GM21825 (cell line): Measurements from ENCODE around the gene SMARCB1.

Experiments used
- ATAC-seq: cut with Tn5 transposase; IDR thresholded peaks from one replicate; pipeline ENCODE4 v1.9.1; 2021; ENCODE audit warnings: mild to moderate bottlenecking, moderate library complexity; ENCODE audit not compliant: unreplicated experiment

Gene SMARCB1

DNA sequence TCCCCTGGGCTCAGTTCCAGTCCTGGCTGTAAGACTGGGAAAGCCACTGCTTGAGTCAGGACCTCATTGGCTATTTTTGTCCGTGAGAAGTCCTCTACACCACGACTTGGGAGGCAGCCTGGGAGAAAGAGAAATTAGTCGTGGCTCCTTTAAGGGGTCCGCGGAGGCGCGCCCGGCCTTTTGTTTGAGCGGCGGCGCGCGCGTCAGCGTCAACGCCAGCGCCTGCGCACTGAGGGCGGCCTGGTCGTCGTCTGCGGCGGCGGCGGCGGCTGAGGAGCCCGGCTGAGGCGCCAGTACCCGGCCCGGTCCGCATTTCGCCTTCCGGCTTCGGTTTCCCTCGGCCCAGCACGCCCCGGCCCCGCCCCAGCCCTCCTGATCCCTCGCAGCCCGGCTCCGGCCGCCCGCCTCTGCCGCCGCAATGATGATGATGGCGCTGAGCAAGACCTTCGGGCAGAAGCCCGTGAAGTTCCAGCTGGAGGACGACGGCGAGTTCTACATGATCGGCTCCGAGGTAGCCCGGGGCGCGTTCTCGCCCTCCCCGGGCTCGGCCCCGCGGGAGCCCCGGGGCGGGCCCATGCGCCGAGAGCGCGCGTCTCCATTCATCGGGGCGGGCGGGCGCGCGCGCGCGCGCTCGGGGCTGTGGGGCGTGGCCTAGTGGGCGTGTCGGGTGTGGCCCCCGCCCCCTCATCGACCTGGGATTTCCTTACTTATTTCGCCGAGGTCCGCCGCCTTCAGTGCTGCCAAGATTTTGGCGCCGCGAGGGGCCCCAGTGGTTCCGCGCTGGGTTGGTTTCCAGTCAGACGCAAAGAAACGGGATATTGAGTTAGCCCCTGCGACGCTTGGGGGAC is at the start of gene SMARCB1:
SMARCB1 (plus strand) TSS at position 215 of the 848 bp plus-strand sequence; CDS start at position 419, 204 bp downstream.
- ATAC-seq, result peak; percentile 65

DNA sequence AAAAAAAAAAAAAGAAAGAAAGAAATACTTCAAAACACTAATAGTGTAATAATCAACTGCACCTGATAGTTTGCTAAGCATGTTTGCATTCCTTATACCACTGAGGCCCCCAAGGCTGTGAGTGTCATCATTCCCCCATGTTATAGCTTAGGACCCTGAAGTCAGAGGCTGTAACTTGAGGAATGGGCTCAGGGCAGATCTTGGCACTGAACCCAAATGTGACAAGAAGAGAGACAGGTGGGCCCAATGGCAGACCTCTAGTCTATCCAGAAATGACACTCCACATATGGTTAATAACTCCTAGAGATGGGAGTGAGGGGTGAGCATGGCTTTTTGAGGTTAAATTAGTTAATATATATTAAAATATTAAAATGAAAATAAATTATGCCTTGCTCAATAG is 49.1 kb upstream of the SMARCB1 start:
- no peak for ATAC-seq

DNA sequence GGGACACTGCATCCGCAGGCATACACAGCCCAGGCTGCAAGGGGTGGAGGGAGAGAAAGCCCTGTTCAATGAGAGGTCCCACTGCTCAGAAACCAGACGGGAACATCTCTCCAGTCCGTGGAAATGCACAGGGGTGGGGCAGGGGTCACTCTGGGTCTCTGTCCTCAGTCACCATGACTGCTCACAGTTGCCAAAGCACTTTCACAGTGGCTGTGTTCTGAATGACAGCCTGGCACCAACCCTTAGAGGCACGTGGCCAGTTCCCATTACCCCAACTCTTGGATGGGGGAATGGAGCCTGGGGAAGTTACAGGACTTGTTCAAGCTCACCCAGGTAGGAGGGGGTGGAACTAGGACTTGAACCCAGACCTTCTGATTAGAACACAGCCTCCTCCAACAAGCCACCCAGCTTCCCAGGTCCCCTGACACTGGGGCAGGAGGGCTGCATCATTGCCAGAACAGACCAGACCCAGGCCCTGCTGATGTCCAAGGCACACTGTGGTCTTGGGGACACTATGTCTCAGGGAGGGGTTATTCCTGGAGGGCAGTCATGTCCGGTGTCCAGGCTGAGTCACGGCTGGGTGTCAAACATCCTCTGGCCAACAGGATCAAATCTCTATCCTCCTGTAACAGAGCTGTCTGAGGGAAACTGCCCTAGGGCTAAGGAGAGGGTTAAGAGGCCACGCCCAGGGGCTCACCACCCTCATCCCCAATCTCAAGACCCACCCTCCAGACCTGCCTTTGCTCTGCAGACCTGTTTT is 44.1 kb upstream of the SMARCB1 start:
- no peak for ATAC-seq

DNA sequence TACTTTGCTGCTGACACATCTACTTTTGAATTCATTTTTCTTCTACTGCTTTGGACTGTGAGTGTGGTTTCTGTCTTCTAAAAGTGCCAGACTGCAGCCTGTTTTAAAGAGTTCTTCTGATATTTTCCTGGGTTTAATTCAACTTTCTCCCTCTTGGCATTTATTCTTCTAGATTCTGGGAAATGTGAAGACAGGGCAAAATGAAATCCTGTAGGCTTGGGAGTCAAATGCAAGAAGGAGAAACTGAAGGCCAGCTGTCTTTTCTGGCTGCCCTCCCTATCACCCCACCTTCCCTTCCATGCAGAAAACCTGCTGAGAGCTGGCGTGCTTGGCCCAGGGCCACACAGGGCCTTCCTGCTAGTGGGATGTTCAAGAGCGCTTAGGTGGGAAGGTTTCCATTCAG is 43.5 kb upstream of the SMARCB1 start:
- ATAC-seq, result no peak

DNA sequence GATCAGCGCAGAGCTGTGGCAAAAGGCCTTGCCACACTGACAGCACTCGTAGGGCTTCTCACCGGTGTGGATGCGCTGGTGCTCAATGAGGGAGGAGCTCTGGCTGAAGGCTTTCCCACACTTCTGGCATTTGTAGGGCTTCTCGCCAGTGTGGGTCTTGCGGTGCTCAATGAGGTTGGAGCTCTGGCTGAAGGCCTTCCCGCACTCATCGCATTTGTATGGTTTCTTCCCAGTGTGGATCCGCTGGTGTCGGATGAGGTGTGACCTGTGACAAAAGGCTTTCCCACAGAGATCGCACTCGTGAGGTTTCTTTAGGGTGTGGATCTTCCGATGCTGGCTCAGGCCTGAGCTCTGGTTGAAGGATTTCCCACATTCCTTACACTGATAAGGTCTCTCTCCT is 42.8 kb upstream of the SMARCB1 start:
- ATAC-seq, result no peak

DNA sequence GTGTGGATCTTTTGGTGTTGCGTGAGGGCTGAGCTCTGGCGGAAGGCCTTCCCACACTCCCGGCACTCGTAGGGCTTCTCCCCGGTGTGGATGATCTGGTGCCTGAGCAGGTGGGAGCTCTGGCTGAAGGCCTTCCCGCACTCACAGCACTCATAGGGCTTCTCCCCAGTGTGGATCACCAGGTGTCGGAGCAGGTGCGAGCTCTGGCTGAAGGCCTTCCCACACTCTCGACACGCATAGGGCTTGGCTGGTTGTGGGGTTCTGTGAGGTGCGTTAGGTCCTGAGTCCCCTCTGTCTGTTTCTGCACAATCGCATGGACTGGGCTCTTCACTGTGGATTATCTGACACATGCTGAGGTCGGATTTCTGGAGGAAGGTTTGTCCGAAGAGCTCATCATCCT is 42.3 kb upstream of the SMARCB1 start:
- no peak for ATAC-seq

DNA sequence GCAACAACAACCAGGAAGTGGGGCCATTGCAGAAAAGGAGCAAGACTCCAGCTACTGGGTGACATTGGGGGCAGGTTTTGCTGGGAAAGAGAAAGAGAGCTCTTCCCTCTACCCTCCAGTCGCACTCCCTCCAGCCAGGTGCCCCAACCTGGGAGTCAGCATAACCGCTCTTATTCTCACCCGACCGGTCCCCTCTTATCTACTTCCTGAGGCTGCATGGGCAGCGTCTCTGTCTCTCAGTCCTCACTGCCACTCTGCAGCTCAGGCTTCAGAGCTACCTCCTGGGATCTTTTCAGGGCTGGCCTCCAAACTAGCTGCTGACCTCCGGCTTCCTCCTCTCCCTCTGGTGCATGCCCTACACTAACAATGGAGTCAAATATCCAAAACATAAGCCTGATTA is 41.0 kb upstream of the SMARCB1 start:
- ATAC-seq, result no peak

DNA sequence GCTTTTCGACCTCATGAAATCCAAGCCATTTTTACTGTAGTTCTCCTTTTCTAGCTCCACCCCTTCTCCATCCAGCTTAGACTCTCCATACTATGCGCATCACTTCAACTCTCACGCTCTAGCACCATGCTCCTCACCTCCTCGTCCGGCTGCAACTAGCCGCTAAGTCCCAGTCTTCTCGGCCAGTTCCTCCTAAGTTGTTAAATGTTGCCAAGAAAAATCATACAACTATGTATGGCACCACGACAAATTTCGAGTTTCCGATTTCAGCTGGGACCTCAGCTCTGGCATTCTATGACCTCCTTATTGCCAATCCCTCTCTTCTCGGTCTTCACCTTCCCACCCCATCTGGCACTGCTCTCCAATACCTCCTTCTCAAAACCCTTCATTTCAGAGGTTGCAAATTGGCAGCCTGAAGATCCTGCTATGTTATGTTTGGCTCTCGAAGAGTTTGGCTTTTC is 36.9 kb upstream of the SMARCB1 start:
- no peak for ATAC-seq

DNA sequence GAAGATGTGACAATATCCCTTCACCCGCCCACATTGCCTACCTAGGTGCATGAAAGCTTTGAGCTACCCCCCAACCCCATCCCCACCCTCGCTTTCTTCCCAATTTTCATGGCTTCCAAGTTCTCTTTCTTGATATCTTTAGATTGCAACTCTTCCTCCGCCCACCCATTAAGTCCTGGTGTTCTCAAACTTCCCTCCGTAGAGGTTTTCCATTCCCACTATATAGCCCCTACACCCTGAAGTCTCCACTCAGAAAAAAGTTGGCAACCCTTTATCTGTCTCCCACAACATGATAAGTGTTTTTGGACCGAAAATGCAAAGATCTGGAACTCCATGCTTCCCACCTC is 36.4 kb upstream of the SMARCB1 start:
- no peak for ATAC-seq

DNA sequence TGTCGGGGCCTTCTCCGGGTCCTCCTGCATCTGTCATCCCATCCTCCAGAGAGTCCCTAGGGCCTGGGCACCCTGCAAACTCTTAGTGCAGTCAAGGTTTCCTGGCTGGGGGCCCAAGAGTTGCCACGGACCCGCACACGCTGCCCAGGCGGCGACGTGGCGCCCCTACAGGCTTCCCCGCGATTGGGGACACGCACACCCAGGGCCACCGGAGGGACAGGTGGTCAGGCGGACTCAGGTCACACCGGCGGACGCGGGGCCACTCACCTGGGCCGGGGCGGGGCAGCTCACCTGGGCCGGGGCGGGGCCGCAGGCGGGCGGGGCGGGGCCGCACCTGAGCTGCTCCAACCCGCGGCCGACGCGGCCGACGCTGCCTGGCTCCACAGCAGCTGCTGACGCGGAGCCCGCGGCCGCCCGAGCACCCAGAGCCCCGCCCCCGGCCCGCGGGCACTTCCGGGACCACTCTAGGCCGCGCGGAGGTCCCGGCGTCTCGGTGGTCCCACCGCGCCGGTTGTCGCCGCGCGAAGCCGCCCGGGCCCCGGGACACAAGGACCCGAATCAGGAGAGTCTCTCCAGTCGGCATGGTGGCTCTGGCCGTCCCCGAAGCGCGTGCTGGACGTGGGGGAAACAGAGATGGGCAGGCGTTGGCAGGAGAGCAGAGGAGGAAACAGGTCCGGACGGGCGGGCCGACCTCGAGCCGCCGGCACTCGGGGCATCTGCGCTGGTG is 35.9 kb upstream of the SMARCB1 start, which contains the start of gene ZNF70:
ZNF70 (minus strand) TSS at position 399 of the 727 bp plus-strand sequence. CDS start 5,972 bp downstream, outside the sequence.
- peak; percentile 63 for ATAC-seq

DNA sequence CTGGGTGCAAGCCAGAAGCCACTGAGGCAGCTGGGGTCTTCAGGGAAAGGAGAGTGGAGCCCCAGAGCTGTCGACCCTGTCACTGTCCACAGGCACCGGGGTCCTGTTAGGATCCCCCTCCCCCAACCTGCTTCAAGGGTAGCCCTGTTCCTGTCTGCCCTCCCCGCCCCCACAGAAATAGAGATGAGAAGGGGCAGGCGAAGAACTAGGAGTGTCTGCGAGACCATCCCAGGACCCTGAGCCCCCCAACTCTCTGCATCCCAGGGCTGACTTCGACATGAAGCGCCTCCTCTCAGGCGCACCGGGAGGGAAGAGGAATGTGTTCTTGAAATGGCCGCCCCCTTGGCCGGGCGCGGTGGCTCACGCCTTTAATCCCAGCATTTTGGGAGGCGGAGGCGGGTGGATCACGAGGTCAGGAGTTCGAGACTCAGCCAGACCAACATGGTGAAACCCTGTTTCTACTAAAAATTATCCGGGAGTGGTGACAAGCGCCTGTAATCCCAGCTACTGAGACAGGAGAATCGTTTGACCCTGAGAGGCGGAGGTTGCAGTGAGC is 35.2 kb upstream of the SMARCB1 start:
- ATAC-seq, result no peak

DNA sequence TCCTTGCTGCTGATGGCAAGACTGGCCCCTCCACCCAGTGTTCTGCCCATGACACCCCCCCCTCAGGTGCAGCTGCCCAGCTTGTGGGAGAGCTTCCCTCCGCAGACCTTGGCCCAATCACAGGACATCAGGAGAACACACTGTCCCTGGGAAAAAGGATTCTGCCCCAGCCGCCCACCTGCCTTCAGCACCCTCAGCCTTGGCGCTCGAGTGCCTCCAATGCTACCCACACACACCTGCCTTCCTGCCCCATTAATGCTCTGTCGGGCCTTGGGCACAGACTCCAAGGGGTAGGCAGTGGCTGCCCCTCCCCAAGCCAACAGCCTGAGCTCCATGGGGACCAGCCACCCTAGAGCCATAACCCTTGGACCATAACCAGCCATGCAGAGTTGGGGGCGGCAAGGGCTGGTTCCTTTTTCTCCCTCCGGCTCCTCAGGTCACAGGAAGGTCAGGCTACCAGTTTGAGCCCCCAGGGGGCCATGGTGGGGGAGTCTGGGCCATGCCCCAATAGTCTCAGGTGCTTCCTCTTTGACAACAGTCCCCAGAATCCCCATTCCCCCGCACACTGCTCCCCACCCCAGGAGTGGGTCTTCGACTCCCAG is 34.6 kb upstream of the SMARCB1 start:
- ATAC-seq, result no peak

DNA sequence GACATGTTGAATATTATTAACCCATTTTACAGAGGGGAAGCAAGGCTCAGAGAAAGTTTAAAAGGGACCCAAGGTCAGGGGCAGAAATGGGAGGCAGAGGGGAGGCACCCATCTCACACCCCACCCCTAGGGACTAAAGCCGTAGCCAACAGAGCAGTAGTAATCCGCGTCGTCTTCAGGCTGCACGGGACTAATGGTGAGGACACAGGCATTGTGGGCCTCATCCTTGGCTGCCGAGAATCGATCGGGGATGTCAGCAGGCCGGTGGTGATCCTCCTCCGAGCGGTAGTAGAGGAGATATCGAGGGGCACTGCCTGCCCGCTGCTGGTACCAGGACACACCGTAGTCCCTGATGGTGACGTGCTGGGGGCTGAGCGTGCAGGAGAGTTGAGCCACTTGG is 34.0 kb upstream of the SMARCB1 start:
- ATAC-seq, result no peak

DNA sequence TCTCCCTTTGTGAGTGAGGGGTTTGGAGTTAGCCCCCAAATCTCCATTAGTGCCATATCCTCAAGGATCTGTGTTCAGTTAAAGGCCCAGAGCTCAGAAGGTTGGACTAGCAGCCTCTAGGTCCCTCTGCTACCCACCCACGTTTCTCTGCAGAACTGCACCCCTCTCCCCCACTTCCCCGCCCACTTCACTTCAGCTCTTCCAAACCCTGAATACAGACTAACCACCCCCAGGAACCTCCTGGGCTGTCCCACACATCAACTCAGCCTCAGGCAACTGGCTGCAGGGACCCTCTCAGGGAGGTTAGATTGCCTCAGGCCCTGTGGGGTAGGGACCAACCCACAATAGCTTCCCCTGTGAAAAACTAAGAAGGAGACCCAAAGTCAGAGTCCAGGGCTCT is 33.4 kb upstream of the SMARCB1 start:
- no peak for ATAC-seq

DNA sequence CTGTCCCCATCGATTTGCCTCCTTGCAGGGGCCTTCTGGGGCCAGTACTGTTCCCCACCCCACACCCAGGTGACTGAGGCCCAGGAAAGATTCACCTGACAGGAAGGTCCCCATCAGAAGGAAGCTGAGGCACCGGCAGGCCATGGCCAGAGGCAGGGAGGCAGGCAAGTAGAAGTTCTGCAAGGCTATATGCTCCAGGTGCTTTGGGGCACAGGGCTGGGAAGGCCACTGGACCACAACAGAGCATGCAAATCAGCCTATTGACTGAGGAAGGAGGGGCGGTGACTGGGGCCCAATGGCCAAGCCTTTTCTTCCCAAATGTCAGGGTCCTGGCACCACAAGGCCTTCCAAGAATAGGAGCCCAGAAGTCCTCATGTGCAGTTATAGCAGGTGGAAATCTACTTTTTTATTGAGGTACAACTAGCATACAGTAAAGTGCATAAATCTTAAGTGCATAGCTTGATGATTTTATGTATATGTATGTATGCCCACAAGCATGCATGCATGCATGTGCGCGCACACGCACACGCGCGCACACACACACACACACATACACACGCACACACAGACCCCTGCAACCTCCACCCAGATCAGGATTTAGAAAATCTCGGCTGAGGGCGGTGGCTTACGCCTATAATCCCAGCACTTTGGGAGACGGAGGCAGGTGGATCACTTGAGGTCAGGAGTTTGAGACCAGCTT is 32.4 kb upstream of the SMARCB1 start, which contains the start of gene VPREB3:
VPREB3 (minus strand) TSS at position 206 of the 700 bp plus-strand sequence; CDS start at position 144, 62 bp downstream.
- ATAC-seq, result no peak

DNA sequence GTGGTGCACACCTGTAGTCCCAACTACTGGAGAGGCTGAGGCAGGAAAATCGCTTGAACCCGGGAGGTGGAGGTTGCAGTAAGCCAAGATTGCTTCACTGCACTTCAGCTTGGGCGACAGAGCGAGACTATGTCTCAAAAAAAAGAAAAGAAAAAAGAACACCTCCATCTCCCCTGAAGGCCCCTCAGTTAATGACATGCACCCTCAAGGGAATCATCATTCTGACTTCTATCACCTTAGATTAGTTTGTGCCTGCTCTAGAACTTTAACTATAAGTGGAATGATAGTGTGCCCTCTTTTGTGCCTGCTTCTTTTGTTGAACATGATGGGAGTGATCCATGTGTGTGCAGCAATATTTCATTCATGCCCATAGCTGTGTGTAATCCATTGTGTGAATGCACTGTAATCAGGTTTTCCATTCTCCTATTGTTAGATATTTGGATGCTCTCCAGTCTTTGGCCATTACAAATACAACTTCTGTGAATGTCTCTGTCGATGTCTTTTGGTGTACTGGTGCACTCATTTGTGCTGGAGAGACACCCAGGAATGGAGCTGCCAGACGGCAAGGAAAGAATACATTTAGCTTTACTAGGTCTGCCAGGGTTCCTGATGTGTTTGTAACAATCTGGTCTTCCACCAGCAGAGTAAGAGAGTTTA is 31.7 kb upstream of the SMARCB1 start:
- no peak for ATAC-seq

DNA sequence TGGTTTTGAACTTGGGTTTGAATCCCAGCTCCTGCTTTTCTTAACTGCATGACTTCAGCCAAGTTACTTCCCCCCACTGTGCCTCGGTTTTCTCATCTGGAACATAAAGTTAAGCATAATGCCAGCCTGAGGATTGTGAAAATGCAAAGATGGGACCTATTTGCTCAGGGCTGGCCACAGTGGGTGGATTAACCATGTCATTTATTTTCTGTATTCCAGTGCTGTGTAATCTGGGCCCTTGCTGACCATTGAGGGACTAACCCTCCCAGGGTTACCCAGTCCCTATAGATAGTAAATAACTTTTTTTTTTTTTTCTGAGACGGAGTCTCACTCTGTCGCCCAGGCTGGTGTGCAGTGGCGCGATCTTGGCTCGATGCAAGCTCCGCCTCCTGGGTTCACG is 31.1 kb upstream of the SMARCB1 start:
- no peak for ATAC-seq

DNA sequence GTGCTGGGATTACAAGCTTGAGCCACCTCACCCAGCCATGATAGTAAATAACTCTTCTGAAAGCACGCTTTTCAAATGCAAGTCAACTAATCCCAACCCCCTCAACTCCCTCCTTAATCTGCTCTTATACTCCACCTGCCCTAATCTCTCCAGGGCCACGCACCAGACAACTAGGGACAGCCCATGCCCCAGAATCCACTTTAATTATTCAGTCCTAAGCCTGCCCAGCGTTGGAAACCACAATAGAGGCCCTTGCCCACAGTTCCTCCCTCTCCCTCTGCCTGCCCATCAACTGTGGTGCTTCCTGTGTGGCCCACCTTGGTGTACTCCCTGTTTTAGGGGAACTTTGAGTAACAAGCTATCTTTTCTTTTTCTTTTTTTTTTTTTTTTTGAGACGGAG is 29.9 kb upstream of the SMARCB1 start:
- ATAC-seq, result no peak

DNA sequence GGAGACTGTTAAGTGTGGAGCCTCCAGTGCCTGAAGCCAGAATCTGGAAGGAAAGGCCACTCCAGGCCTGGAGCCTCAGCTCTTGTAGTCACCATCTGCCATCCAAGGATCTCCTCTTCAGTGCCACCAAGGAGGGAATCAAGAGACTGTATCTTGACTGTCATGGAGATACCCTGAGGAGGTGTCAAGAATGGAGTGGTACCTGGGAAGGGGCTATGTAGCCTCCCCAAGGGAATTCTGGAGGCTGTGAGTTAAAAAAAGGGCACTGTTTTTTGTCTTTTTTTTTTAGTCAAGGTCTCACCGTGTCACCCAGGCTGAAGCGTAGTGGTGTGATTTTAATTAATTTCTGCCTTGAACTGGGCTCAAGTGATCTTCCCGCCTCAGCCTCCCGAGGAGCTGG is 27.2 kb upstream of the SMARCB1 start:
- ATAC-seq, result no peak
